Measurements from ENCODE around the gene MROH2A. TPM values are rescaled to one million over a fixed set of nuclear protein-coding genes. Genes with fewer than 3 reads are reported as not detected.
A peak's percentile ranks its signal among the peaks of the same experiment; 100 is the strongest.

MROH2A gene
- total and polyA plus RNA-seq, 10 donors: 0.27 to 1.5 (median 0.43) TPM; not detected in 7

GRCh38 chr2:233845301-233846060 is 67.4 kb downstream of the MROH2A start:
- DNase-seq: peak; percentile 8

GRCh38 chr2:233846387-233847247 is 68.5 kb downstream of the MROH2A start:
- Histone ChIP-seq H3K4me1 (no peaks in the 10 kb centered on the region), H3K4me3 (no peak overlapping the region), H3K27ac (no peak overlapping the region), H3K27me3 (replicated peaks in 1 of 7) (peaks cover 0 to 4% (median 0%) of the 10 kb centered on the region in 7 donors), H3K9me3 (no peaks in the 10 kb centered on the region), H3K36me3 (peaks cover 0 to 91% (median 0%) of the 10 kb centered on the region in 6 donors)
- TF ChIP-seq CTCF (IDR thresholded peaks at IDR 0.05 in 8 of 11, conservative IDR thresholded peaks at IDR 0.05 in 3 of 11): no peak
- no peak for TF ChIP-seq POLR2A (IDR thresholded peaks at IDR 0.05)
- no peak for TF ChIP-seq POLR2AphosphoS5 (IDR thresholded peaks at IDR 0.05)
- WGBS, 5 donors: 89 to 92% (median 90%) methylated on average over 16 of the region's 16 CpGs
- DNase-seq: no peak
- intact Hi-C loops (cut with DNase I; ENCODE audit: low total_unique reads): no loop called here

More at GRCh38 chr2:233845301-233846060, 67.4 kb downstream of the MROH2A start:
- H3K9me3 ChIP-seq: no peaks in the 10 kb centered on the region
- no peaks in the 10 kb centered on the region for H3K4me1 ChIP-seq
- no peak overlapping the region for H3K4me3 ChIP-seq
- TF ChIP-seq CTCF (IDR thresholded peaks at IDR 0.05 in 8 of 11, conservative IDR thresholded peaks at IDR 0.05 in 3 of 11) (no peak), POLR2AphosphoS5 (IDR thresholded peaks at IDR 0.05) (no peak), POLR2A (IDR thresholded peaks at IDR 0.05) (no peak)
- intact Hi-C loops (cut with DNase I; ENCODE audit: low total_unique reads): no loop called here
- no peaks in the 10 kb centered on the region for H3K27me3 ChIP-seq (replicated peaks in 1 of 7)
- WGBS, 5 donors: 93 to 100% (median 100%) methylated on average over 1 of the region's 1 CpG
- no peak overlapping the region for H3K27ac ChIP-seq
- H3K36me3 ChIP-seq: peaks cover 0 to 98% (median 0%) of the 10 kb centered on the region in 6 donors

- TF ChIP-seq CTCF (IDR thresholded peaks at IDR 0.05 in 8 of 11, conservative IDR thresholded peaks at IDR 0.05 in 3 of 11): no peak
- WGBS, 5 donors: 93 to 98% (median 96%) methylated on average over 12 to 13 of the region's 13 CpGs
- no peak for DNase-seq
- intact Hi-C loops (cut with DNase I; ENCODE audit: low total_unique reads): no loop called here
- Histone ChIP-seq H3K36me3 (peaks cover 0 to 84% (median 0%) of the 10 kb centered on the region in 6 donors), H3K4me1 (peaks cover 0 to 7% (median 3%) of the 10 kb centered on the region in 6 donors), H3K27me3 (replicated peaks in 1 of 7) (peaks cover 0 to 4% (median 0%) of the 10 kb centered on the region in 7 donors), H3K4me3 (no peak overlapping the region), H3K27ac (no peak overlapping the region), H3K9me3 (no peaks in the 10 kb centered on the region)
These were observed 69.2 kb downstream of the MROH2A start for GRCh38 chr2:233847248-233847898.

Data from spleen (tissue), 11 donors.